GM21526 (cell line): Measurements from ENCODE around the gene STK35.

Experiments used
- ATAC-seq: cut with Tn5 transposase; IDR thresholded peaks from one replicate; pipeline ENCODE4 v1.9.1; 2021; ENCODE audit warnings: moderate library complexity; ENCODE audit not compliant: unreplicated experiment, low FRiP score

Gene STK35

DNA sequence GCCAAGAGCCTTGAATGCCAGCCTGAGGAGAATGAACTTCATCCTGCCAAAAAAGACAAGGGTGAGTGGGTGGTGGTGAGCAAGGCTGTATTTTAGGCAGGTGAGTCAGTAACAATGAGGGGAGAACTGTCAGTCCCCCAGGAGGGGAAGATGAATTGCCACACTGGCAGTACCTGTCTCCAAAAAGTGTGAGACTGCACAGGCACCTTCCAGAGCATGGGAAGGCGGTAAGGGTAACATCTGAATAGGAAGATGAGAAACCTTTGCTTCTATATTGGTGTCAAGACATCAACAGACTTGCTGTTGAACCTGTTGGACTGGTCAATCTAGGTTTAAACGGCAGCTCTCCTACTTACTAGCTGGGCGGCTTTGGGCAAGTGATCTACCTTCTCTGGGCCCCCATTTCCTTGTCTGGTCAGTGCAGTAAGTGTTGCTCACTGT, 30.9 kb downstream of the STK35 start:
- ATAC-seq: no peak

DNA sequence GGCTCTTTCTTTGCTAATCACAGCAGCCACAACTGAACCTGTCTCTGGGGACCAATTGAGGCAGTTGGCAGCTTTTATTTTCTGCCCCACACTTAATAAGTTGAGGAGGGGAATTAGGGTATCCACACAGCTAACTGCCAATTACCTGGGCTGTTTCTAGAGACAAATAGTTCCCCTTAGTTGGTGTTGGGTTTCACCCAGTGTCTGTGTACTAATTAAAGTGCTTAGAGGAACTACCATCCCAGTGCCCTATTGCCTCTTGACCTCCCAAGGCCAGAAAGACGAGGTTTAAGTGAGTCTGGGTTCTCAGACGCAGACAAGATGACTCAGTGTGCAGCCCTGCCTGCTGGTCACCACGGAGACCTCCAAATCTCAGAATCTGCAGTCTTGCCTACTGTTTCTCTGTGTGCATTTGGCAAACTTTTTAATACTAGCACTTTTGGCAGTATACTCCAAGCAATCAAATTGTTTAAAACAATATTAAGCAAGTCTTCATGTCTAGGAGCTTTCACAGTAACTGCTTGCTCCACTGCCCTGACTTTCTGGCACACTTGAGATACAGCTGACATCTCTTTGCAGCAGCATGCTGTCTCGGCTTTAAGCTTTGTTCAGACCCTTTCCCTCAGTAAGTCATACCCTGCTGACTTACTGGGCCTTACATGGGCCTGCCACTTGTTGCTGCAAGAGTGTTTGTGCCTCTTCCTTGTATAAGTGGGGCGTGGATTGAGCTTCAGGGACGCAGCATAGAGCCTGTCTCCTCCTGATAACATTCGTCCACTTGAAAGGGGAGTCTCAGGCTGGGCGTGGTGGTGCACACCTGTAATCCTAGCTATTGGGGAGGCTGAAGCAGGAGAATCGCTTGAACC, 31.9 kb downstream of the STK35 start:
- ATAC-seq: no peak

DNA sequence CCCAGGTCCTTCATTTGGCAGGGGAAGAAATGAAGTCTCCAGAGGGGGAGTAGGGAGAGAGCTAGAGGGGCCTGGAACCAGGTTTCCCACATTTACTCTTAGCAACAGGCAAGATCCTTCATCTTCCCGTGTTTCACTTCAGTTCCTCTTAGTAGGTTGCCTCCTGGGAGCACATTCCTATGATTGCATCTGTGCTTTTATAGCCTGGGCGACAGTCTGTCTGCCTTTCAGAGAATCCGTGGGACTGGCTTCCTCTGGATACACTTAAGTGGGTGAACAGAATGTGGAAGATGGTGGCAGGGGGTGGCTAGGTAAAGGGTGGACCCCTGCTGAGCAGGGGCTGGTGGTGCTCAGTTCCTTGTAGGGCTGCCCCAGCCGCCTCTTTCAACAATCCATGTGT, 33.4 kb downstream of the STK35 start:
- ATAC-seq: no peak

DNA sequence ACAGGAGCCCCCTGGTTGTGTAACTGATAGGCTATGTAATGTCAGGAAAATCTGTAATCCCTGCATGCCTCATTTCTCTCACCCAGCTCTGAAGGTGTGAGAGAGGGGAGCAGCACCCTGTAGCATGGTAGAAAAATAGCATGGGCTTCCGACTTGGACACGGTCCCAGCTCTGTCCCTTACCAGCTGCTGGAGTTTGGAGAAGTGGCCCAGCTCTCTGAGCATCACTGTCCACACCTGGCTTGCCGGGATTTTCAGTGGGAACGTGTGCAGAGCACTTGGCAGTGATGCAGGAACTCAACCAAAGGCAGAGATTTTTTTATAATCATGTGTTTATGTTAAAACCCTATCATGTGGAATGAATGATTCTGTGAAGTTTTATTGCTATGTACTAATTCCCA, 34.6 kb downstream of the STK35 start:
- no peak for ATAC-seq

DNA sequence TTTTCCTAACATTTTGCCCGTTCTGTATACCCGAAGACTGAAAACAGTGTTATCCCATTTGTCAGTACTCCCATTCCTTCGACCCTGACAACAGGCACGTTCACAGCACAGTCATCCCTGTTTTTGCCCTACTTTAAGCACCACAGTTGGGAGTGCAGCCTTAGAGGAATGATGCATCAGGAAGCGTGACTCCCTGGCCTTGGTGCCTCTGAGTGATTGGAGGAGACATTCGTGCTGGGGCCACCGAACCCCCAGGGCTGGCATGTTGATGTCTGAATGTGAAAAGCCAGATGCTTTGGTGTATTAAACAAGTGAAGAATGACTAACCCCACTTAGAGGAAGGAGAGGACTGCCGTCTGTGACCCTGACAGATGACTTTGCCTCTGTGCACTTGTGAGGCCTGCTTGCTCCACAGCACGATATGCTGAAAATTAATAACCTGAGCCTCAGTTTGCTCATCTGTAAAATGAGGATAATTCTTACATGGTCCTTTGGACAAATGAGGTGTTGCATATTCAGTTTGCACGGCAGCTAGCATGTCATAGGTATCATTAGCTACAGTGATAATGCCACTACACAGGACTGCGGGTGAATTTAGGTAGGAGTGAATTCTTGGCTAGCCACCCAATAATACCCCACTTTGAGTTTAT, 36.0 kb downstream of the STK35 start:
- no peak for ATAC-seq

DNA sequence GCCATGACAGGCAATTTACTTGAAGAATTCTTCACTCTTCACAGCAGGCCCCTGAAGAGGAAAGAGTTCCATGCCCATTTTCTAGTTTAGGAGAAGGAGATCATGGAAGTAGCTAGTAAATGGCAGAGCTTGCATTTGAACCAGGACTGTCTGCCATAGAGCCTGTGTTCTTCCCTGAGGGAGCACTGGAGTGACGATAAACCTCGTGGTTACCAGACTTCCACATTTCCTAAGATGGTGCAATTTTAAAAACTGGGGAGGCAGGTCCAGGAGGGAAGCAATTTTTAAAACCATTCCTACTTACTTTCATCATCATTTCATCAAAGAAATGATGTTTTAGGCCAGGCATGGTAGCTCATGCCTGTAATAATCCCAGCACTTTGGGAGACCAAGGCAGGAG, 36.8 kb downstream of the STK35 start:
- no peak for ATAC-seq

DNA sequence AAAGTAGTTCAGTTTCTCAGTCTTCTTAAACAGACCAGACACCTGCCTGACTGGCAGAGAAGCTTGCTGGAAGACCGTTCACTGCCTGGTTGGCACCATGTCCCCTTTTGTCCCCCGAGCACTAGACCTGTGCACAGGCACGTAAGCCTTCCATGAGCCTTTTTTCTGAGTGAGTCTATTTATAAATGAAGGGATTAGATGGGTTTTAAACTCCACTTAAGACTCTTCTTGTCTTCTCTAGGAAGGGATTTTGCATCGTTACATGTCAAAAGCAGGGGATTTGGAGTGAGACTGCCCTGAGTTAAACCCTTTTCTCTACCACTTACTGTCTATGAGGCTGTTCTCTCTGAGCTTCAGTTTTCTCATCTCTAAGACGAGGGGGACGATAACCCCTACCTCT, 37.6 kb downstream of the STK35 start:
- no peak for ATAC-seq

DNA sequence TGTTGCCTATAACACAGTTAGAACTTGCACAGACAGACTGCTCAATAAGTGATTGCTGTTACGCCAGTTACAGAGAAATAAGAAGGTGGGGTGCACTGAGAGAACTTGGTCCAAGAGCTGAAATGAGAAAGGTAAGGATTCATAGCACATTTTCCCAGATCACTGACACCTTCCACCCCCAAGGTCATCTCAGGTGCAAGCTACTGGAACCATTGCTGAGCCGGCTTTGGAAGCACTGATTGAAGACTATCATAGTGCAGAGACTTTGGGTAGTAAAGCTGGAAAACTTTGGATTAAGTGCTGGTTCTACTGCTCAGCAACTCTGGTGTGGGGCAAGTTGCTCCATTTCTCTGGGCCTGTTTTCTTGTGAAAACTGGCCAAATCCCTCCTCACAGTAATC, 38.1 kb downstream of the STK35 start:
- no peak for ATAC-seq

DNA sequence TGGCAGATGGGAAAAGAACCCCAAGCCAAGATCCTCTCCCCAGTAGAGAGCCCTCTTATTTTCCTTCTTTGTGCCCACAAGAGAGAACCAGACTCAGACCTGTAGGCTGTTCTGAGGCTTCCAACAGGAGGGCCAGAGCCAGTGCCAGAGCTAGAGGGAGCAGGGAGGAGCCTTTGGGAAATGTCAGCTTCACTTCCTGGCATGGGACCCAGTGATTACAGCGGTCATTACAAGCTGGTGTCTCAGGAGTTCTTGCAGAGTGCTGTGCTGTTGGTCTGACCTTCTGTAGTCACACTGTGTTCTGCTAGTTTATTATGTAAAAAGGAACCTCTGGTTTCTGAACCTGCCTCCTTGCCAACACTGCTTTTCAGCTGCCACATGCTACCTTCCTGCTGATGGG, 38.9 kb downstream of the STK35 start:
- no peak for ATAC-seq

DNA sequence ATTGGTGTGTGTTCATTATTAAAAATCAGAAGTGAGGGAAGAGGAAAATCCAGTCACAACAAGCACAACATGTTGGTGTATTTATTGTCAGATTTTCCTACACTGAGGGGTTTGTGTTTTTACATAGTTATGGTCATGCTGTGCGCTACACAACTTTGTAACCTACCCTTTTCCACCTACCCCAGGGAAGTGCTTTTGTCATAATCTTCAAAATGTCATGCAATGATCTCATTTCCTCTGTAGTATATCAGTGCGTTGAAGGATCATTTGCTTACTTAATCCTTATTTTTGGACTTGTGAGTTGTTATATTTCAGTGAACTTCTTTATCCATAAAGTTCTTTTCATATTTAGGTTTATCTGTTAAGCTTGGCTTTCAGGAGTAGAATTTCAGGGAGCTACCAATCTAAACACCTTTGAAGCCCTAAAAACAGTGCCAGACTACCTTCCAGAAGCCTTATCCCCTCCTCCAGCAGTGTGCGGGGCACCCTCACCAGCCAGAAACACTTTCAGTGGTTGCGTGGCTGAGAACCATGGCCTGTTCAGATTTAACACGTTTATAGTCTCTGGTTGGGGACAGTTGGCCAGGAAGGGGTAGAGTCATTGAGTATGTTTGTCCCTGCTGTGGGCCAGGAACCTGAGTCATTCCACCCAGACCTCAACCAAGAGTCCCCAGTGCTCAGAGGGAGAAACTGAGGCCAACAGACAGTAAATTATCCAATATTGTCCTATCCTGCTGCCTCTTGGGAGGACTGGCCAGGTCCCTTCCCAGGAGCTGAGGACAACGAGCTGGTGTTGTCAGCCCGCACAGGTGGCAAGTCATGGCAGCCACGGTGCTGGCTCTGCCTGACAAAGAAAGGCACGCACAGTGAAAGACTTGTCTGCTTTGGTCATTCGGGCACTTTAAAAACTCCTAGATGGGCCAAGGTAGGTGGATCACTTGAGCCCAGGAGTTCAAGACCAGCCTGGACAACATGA, 40.3 kb downstream of the STK35 start:
- ATAC-seq: no peak

DNA sequence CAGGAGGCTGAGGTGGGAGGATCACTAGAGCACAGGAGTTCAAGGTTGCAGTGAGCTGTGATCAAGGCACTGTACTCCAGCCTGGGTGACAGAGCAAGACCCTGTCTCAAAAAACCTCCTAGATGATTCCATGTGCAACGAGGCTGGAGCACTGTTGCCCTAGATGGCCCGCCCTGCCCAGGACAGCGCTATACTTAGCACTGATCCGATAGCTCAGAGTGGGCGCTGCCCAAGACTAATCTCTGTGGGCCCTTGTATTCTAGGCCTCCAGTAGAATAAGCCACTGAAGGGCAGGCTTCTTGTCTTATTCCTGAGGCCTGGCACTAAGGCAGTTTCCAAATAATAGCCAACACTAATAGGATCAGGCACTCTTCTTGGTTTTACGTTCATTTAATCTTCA, 41.0 kb downstream of the STK35 start:
- ATAC-seq: no peak

DNA sequence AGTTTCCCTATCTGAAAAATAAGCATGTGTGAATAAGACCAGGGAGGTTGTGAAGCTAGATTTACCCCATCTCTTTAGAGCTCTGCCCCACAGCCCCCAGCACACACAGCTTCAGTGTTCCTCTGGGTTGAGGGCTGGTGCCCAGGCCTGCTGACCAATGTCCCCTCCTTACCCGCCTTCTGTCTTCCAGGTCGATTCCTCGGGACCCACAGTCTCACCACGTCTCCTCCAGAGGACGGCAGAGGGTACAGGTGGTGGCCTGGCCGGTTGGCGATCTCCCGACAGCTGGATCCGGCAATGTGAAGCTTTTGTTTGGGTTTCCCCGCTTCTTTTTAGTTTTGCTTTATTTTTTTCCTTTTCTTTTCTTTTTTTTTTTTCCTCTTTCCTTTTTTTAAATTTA, 42.0 kb downstream of the STK35 start:
- no peak for ATAC-seq

DNA sequence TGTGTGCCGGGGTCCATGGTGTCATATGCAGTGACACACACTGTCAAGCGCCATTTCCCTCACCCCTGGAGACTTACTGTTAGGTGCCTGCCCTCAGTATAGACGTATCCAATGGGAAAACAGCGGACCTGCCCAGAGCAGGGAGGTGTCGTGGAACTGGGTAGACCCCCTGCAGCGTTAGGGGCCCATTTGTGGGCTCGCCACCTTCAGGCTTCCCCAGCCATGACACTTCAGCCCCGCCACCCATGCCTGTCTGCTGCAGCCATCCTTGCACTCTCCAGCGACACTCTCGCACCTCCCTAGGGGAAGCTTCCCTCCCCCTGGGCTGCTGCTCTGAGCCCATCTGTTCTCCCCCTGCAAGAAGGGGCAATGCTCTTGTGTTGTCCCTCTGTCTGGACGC, 43.2 kb downstream of the STK35 start:
- ATAC-seq: no peak

DNA sequence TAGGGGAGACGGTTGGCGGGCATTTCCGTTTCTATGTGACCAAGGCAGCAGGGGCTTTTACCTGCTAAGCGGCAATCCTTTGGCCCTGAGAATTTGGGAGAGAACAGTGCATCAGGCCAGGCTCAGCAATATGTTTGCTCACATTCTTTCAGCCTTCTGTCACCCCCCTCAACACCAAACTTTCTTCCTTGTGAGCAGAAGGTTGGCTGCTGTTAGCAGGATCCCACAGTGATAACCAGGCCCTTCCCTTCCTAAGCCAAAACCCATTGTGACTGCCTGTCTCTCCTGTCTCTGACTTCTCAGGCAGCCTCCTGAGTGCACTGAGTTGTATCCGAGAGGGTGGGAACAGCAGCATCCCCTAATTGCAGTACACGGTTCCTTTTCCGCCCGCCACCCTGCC, 43.7 kb downstream of the STK35 start:
- ATAC-seq: no peak

DNA sequence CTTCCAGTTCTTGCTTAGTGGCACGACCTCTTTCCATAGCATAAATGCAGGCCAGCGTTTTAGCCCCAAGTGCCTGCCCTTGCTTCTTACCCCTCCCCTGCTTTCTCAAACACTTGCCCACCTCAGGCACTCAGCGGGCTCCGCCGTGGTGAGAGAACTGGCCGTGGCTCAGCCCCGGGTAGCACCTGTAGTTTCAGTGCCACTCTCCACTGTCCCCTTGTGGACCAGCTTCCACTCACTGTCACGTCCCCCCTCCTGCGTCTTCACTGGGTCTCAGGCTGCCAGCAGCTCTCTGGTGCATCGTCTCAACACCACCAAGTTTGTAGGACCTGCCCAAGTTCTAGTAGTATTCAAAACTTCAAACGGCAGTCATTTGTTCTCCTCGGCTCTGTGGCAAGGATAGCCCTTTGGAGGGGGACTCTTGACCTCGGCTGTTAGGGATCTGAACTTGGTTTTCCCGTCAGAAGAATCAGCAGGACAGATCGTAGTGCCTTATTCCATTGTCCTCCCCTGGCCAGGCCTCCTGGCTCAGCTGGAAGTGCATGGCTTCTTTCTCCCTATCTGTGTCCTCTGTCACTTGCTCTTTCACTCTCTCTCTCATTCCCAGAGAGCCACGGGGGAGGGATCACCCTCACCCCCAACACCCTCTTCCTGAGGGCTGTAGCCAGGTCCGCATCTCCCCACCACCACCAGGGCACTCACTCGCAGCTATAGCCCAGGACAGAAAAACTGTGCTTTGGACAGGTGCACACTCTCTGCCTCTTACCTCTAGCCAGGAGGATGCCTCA, 44.6 kb downstream of the STK35 start:
- no peak for ATAC-seq

DNA sequence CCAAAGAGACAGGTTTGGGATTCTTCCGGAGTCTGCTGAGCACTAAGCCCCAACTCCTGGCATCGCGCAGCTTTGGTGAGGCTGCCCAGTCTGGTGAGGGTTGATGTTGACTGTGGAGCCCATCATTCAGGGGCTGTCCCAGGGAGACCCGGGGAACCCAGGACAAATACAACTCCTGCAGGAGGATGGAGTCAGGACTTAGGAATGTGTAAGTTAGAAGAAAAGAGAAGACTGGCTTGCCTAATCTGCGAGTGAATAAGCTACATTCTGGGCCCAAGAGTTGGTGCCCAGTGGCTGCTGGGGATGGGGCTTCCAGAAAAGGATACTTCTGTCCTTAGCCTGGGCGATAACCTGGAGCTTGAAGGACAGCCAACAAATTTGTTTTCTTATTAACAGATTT, 47.9 kb downstream of the STK35 start:
- no peak for ATAC-seq

DNA sequence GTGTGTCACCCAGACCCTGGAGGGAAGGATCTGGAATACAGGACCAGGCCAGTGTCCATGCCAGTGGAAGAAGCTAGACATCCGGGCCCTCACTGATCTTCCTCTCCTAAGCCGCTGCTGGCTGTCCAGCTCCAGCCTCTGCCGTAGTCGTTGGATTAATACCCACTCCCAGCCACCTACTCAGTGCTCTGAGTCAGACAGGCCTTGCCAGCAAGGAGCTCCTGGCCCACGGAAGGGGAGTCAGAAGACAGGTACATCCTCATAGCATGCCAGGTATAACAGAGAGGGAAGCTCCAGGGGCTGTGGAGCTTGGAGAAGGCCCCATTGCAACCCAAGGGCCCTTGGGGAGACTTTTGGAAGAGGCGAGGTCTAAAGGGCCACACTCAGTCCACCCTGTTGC, 49.0 kb downstream of the STK35 start:
- ATAC-seq: no peak

DNA sequence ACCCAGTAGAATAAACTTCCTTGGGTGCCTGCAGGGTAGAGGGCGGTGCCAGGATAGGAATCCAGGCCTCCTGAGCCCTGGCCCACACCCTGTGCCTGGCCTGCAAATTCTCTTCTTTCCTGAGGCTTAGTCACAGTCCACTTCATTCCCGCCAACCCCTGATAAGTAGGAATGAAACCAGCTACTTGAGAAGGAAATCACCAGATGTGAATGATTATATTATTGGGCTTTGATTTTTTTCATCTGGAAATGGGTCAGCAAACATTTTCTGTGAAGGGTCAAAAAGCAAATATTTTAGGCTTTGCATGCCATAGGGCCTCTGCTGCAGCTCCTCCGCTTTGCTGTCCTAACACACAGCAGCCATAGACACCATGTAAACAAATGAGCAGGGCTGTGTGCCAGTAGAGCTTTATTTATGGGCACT, 50.2 kb downstream of the STK35 start:
- ATAC-seq: no peak

DNA sequence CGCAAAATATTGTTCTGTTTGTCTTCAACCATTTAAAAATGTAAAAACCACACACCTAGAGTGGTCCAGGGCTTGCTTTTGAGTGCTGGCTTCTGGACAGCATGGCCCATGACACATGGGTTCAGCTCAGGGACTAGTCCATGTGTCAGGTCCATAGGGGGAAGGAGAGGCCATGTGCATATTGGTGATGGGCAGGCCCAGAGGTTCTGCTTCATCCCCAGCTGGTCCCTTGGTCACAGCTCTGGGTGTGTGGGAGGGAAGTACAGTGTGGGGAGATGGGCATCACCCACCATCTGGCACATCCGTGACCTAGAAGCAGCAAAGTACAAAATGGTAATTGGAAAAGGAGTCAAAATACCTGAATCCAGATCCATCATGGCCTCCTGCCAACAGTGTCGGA, 50.7 kb downstream of the STK35 start:
- ATAC-seq: no peak

DNA sequence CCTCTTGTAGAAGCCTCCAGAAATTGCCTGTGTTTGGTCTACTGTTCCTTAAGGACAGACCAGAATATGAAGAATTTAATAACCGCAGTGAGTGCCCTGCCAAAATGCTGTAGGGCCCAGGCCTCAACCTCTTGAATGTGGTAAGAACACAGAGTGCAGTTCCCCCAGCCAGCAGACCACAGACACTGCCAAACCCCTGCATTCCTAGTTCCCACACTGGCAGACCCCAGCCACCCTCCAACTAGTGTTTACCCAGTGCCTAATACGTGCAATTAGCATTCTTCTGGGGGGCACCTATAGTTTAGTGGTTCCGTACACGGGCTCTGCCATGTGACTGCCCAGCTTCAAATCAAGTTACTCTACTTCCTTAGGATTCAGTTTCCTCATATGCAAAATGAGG, 51.7 kb downstream of the STK35 start:
- no peak for ATAC-seq
